HG03354 (cell line): ENCODE measurements around the gene PPP1R1C.

ENCODE experiments used
- ATAC-seq: cut with Tn5 transposase; IDR thresholded peaks from one replicate; pipeline ENCODE4 v1.9.1; 2021; ENCODE audit warnings: mild to moderate bottlenecking; ENCODE audit not compliant: unreplicated experiment, poor library complexity, severe bottlenecking

PPP1R1C gene

GRCh38 chr2:182050333-182051135 is 64.9 kb downstream of the PPP1R1C start:
- no peak for ATAC-seq

GRCh38 chr2:182055993-182056392 is 70.3 kb downstream of the PPP1R1C start:
- ATAC-seq = no peak

- no peak for ATAC-seq
Observed at GRCh38 chr2:182057002-182057401, 71.3 kb downstream of the PPP1R1C start.

- ATAC-seq = no peak
Observed at GRCh38 chr2:182058056-182058455, 72.4 kb downstream of the PPP1R1C start.

- ATAC-seq = no peak
Observed at GRCh38 chr2:182061739-182062138, 76.1 kb downstream of the PPP1R1C start.

GRCh38 chr2:182062329-182062972 is 76.8 kb downstream of the PPP1R1C start:
- ATAC-seq = no peak

- ATAC-seq = no peak
Observed at GRCh38 chr2:182064019-182064778, 78.5 kb downstream of the PPP1R1C start.

GRCh38 chr2:182066400-182067087 is 80.9 kb downstream of the PPP1R1C start:
- ATAC-seq = no peak

- ATAC-seq = no peak
Observed at GRCh38 chr2:182067393-182067792, 81.7 kb downstream of the PPP1R1C start.

- no peak for ATAC-seq
Observed at GRCh38 chr2:182068811-182069210, 83.2 kb downstream of the PPP1R1C start.

- no peak for ATAC-seq
Observed at GRCh38 chr2:182069416-182069815, 83.8 kb downstream of the PPP1R1C start.

- no peak for ATAC-seq
Observed at GRCh38 chr2:182069908-182070307, 84.3 kb downstream of the PPP1R1C start.

GRCh38 chr2:182070736-182071135 is 85.1 kb downstream of the PPP1R1C start:
- ATAC-seq = no peak

- ATAC-seq = no peak
Observed at GRCh38 chr2:182072861-182073260, 87.2 kb downstream of the PPP1R1C start.

GRCh38 chr2:182073613-182074012 is 88.0 kb downstream of the PPP1R1C start:
- ATAC-seq = no peak

GRCh38 chr2:182077023-182077422 is 91.4 kb downstream of the PPP1R1C start:
- ATAC-seq = no peak

GRCh38 chr2:182077448-182078142 is 91.9 kb downstream of the PPP1R1C start:
- ATAC-seq = peak; percentile 77

- ATAC-seq = no peak
Observed at GRCh38 chr2:182078988-182079602, 93.4 kb downstream of the PPP1R1C start.

- ATAC-seq = no peak
Observed at GRCh38 chr2:182080493-182080892, 94.8 kb downstream of the PPP1R1C start.
